NB4 (cell line): ENCODE results near the gene NRAP.

Experiments used
- CTCF ChIP-seq: IDR thresholded peaks from one replicate; pipeline ENCODE4 v1.5.1; 2012; ENCODE audit warnings: low read depth, low read length
- MAX ChIP-seq: IDR thresholded peaks from 2 replicates; pipeline ENCODE4 v1.6.1; 2011; ENCODE audit warnings: low read depth, low read length
- MYC ChIP-seq: IDR thresholded peaks from 2 replicates; pipeline ENCODE4 v1.6.1; 2011; ENCODE audit warnings: low read depth, low read length
- POLR2A ChIP-seq: IDR thresholded peaks from 2 replicates; pipeline ENCODE4 v1.6.1; 2011; ENCODE audit warnings: mild to moderate bottlenecking; ENCODE audit not compliant: insufficient read length; ENCODE audit errors: extremely low read depth

GRCh38 chr10:113616244-113617074 lies 47.4 kb downstream of the NRAP start:
- no peak for TF ChIP-seq POLR2A
- TF ChIP-seq CTCF: peak; percentile 65
- no peak for TF ChIP-seq MYC
- no peak for TF ChIP-seq MAX
